ENCODE data around the gene MYZAP.

The MYZAP gene

GRCh38 chr15:57668016-57668415, 76.3 kb downstream of the MYZAP start:
- H3K27me3 ChIP-seq (ENCODE audit: insufficient read depth, poor library complexity, severe bottlenecking) = peaks cover 6% of the 10 kb centered on the region
- no peak overlapping the region for H3K4me3 ChIP-seq (replicated peaks; ENCODE audit: insufficient read depth, low read length)
- H3K27ac ChIP-seq (replicated peaks) = no peak overlapping the region
- TF ChIP-seq POLR2AphosphoS5 (IDR thresholded peaks at IDR 0.05; ENCODE audit: low read depth) (no peak), SPI1 (IDR thresholded peaks at IDR 0.05; ENCODE audit: borderline replicate concordance, low read depth) (no peak), GABPA (IDR thresholded peaks at IDR 0.05; ENCODE audit: low read depth) (no peak), REST (IDR thresholded peaks at IDR 0.05; ENCODE audit: insufficient replicate concordance, low read depth) (no peak), CTCF (IDR thresholded peaks at IDR 0.05; ENCODE audit: insufficient read depth, low read length) (no peak)
- DNase-seq (ENCODE audit: low read depth in 1 of 2, low spot score in 1 of 2) = no peak

GRCh38 chr15:57671636-57672035, 79.9 kb downstream of the MYZAP start:
- no peak overlapping the region for H3K27ac ChIP-seq (replicated peaks)
- H3K27me3 ChIP-seq (ENCODE audit: insufficient read depth, poor library complexity, severe bottlenecking) = peaks cover 9% of the 10 kb centered on the region
- TF ChIP-seq REST (IDR thresholded peaks at IDR 0.05; ENCODE audit: insufficient replicate concordance, low read depth) (no peak), GABPA (IDR thresholded peaks at IDR 0.05; ENCODE audit: low read depth) (no peak), CTCF (IDR thresholded peaks at IDR 0.05; ENCODE audit: insufficient read depth, low read length) (no peak), SPI1 (IDR thresholded peaks at IDR 0.05; ENCODE audit: borderline replicate concordance, low read depth) (no peak), POLR2AphosphoS5 (IDR thresholded peaks at IDR 0.05; ENCODE audit: low read depth) (no peak)
- no peak overlapping the region for H3K4me3 ChIP-seq (replicated peaks; ENCODE audit: insufficient read depth, low read length)
- DNase-seq (ENCODE audit: low read depth in 1 of 2, low spot score in 1 of 2) = no peak

GRCh38 chr15:57675481-57676181, 83.9 kb downstream of the MYZAP start:
- Histone ChIP-seq H3K4me3 (replicated peaks; ENCODE audit: insufficient read depth, low read length) (no peak overlapping the region), H3K27me3 (ENCODE audit: insufficient read depth, poor library complexity, severe bottlenecking) (peaks cover 7% of the 10 kb centered on the region), H3K27ac (replicated peaks) (no peak overlapping the region)
- TF ChIP-seq REST (IDR thresholded peaks at IDR 0.05; ENCODE audit: insufficient replicate concordance, low read depth) (no peak), POLR2AphosphoS5 (IDR thresholded peaks at IDR 0.05; ENCODE audit: low read depth) (no peak), GABPA (IDR thresholded peaks at IDR 0.05; ENCODE audit: low read depth) (no peak), SPI1 (IDR thresholded peaks at IDR 0.05; ENCODE audit: borderline replicate concordance, low read depth) (no peak), CTCF (IDR thresholded peaks at IDR 0.05; ENCODE audit: insufficient read depth, low read length) (no peak)
- no peak for DNase-seq (ENCODE audit: low read depth in 1 of 2, low spot score in 1 of 2)

Measured in HL-60 (cell line).